ENCODE results near the gene PPIG.

DNA sequence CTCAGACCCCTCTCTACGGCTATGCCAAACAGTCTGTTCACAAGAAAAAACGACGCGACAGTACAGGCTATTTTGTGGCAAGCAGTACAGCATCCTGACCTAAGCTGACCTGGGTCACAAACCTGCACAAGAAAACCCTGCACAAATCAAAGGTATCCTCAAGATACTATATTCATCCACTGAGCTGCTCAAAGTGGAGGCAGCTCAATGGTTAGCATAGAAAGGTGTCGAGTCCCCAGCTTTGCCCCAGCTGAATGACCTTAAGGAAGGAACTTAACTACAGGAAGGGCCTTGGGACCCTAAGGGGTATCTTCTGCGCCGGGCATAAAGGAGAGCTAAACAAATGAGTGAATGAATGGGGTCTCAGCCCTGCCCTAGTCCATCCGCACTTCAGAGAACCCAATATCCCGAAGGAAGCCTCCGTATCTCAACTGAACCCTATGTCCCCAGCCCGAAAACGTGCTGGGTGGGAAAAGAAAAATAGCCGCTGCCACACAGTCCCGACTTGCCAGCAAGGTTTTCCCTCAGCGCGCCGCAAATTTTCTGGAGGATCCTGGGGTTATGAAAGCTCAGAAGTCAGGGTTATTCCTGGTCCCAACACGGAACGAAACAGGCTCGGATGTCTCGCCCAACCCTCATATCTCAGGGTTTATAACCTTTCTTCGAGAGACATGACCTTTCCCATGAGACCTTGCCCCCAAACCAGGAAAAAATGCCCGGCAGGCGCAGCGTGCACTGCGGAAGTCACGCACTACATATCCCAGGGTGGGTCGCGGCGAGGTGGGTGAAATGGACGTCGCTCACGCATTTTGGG, 10.8 kb upstream of the PPIG start, which contains the start of gene FASTKD1:
- TF ChIP-seq YY1 (IDR thresholded peaks at IDR 0.05; ENCODE audit: insufficient read depth, insufficient read length) (peak; percentile 58), ZNF274 (IDR thresholded peaks at IDR 0.05; ENCODE audit: low read depth, low read length) (no peak), SUZ12 (IDR thresholded peaks at IDR 0.05; ENCODE audit: extremely low read depth, insufficient read depth, insufficient read length) (no peak)

Data from NT2/D1 (cell line).